Endometrial microvascular endothelial cells (primary cell): ENCODE results near the gene MRM2. TPM values are rescaled to one million over a fixed set of nuclear protein-coding genes. Genes with fewer than 3 reads are reported as not detected.

ENCODE experiments used
- in situ Hi-C: cut with HindIII; loops from 2 replicates; pipeline ENCODE4 v1.10.0; 2017; ENCODE audit warnings: low sequenced_read_pairs, low pct_unique_long_range_greater_than_20kb; ENCODE audit errors: inconsistent ontology term
- total RNA-seq: library from RNA; depleted of rRNA; stranded (reverse); fragments of >200 nt; gene quantifications from one replicate; pipeline ENCODE4 v1.2.3, GENCODE V29; 2015; ENCODE audit errors: inconsistent ontology term

Gene MRM2
- total RNA-seq: 30.4 TPM

DNA sequence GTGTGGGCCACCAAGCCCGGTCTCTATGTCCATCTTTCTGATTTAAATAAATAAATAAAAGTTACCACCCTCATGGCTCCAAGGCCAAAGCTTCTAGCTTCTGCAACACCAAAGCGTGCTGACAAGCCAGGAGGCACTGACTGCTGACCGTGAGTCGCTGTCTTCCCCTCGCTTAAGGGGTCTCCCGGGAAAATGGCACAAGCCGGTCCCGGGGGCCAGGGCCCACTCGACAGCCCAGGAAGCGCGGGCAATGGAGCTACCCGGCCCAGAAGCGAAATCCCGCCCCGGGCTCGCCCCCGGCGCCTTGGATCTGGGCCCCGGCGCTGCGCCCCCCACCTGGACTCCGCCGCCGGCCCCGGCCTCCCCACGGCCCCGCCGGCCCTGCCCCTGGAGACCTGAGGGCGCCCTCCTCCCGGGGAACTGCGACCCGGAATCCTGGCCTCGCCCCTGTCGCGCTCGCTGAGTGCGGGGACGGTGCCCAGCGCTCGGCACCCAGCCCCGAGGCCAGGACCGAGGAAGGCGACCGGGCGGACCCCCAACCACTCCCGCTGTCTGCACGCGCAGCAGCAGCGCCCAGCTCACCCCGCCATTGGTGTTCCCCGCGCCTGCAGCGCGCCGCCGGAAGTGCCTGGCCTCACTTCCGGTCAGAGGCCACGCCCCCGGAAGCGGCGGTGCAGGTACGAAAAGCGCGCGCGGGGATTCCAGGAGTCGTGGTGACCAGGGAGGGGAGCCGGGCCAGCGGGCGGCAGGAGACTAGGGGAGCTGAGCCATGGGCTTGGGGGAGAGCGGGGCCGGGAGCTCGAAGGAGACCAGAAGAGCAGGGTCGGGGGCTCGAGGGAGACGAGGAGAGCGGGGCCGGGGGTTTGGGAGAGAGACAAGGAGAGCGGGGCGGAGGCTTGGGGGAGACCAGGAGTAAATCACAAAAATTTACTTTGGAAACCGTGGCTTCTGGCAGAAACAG, at the start of gene MRM2, which contains the start of gene NUDT1:
MRM2 (minus strand) TSS at position 626 of the 961 bp plus-strand sequence; CDS start at position 590, 36 bp downstream.
NUDT1 (plus strand) TSS at position 647 of the 961 bp plus-strand sequence. CDS start 2,349 bp downstream, outside the sequence.
- in situ Hi-C loops: no loop called here

DNA sequence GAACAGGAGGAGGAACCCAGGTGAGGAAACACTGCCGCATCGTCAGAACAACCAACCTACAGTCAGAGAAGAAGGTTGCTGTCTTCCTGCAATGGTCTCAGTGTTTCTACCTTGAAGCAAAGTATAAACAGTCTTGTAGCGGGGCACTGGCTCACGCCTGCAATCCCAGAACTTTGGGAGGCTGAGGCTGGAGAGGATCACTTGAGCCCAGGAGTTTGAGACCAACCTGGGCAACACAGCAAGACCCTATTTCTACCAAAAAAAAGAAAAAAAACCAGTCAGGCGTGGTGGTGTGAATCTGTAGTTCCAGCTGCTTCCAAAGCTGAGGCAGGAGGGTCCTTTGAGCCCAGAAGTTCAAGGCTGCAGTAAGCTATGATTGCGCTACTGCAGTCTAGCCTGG, 48.9 kb upstream of the MRM2 start:
- in situ Hi-C loops: no loop called here

DNA sequence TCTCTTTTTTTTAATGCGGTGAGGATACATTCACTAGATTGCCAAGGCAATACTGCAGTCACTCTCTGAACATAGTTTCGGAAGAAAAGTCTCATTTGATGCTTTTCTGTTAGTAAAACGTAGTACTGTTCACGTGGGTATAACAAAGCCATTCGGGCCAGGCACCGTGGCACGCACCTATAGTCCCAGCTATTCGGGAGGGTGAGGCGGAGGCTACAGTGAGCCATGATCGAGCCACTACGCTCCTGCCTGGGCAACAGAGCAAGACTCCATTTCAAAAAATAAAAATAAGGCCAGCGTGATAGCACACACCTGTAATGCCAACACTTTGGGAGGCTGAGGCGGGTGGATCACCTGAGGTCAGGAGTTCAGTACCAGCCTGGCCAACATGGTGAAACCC, 47.6 kb upstream of the MRM2 start:
- in situ Hi-C loops: no loop called here

DNA sequence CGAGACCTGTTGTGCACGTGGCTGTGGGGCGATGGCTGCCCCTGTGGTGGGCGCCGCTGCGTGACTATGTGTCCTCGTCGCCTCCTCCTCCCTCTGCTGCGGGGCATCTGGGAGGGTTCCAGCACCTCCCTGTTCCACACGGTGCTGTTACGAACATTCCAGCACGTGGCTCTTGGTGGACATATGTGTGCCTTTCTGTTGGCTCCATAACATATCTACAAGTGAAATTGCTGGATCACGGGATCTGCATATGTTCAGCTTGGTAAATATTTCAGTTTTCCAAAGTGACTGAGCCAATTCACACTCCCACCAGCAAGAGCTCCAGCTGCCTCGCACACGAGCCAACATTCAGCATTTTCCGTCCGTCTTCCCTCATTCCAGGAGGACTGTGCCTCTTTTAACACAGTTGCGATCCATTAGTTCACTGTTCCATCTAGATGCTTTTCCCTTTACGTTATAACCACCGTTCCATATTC, 47.1 kb upstream of the MRM2 start:
- in situ Hi-C loops: no loop called here

DNA sequence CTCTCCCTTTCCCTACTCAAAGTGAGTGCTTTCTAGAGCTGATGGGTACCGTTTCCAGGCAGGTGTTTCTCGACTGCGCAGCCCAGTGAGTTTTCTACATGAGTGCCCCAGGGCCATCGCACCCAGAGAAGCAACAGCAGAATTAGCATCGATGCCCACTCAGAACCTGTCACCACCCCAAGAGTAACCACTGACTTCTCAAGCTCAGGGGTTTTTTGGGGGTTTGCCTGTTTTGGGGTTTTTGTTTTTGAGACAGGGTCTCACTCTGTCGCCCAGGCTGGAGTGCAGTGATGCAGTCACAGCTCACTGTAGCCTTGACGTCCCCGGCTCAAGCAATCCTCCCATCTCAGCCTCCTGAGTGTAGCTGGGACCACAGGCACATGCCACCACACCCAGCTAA, 46.5 kb upstream of the MRM2 start:
- in situ Hi-C loops: no loop called here

GRCh38 chr7:2287745-2288144, 45.7 kb upstream of the MRM2 start:
- in situ Hi-C loops: no loop called here

DNA sequence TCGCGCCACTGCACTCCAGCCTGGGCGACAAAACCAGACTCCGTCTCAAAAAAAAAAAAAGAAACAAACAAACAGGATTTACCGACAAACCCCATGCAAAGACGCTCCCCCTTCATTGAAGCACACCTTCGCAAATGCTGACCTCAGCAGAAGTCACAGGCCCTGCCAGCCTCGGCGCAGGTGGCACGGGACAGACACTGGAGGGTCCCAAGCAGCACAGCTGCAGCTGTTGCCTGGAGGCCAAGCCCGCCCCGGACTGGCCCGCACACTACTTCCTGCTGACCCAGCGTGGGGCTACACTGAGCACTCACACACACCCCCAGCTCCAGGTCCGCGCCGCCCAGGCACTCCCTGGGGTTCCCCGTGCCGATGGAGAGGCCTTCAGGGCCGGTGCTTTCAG, 41.1 kb upstream of the MRM2 start:
- in situ Hi-C loops: no loop called here

GRCh38 chr7:2282185-2282751, 40.3 kb upstream of the MRM2 start:
- in situ Hi-C loops: no loop called here

DNA sequence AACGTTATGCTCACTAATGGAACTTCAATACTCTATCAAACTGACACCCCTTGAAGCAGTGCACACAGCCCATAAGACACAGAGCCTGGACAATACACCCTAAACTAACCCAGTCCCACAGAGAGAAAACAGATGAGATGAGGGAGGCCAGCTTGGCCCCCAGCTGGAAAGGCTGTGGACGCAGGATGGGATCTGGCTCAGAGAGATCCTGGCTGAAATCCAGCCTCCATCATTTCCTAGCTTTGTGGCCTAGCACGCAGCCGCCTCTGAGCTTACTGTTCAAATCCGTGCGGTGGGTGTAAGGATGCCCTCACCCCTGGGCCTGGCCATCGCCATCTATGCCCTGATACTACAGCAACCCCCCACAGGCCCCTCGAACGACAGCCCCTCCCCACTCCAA, 39.5 kb upstream of the MRM2 start:
- in situ Hi-C loops: no loop called here

DNA sequence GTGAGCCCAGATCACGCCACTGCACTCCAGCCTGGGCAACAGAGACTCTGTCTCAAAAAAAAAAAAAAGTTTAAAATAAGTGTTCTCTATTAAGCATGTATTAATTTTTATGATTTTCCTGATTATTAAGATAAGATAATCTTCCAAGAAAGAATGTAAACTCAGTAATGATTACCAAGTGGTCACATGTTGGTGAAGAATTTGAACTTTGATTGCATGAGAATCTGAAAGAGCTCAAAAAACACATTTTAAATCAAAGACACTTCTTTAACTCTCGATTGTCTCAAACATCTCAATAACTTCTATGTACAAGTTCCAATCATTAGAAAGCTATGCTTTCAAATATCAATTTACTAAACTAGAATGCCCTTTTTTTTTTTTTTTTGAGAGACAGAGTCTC, 38.4 kb upstream of the MRM2 start:
- in situ Hi-C loops: no loop called here

- in situ Hi-C loops: no loop called here
Measured at GRCh38 chr7:2279896-2280295, 37.9 kb upstream of the MRM2 start.

- in situ Hi-C loops: no loop called here
Measured at GRCh38 chr7:2278026-2278425, 36.0 kb upstream of the MRM2 start.

DNA sequence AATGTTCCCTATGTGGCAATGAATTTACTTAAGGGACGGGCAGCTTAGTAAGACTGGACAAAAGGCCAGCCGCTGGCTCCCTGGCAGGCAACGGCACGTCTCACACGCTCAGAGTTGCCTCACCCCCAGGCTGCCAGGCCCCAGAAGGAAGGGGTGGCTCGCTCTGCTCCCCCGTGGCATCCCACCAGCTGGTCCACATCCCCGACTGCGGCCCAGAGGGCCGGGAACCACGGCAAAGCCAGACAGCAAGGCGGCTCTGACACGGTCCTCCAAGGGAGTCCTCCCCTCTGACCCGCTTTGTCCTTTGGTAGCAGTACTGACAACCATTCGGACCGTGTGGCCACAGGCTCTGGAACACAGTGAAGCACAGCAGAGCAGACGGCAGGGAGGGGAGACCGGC, 34.1 kb upstream of the MRM2 start:
- in situ Hi-C loops: no loop called here

DNA sequence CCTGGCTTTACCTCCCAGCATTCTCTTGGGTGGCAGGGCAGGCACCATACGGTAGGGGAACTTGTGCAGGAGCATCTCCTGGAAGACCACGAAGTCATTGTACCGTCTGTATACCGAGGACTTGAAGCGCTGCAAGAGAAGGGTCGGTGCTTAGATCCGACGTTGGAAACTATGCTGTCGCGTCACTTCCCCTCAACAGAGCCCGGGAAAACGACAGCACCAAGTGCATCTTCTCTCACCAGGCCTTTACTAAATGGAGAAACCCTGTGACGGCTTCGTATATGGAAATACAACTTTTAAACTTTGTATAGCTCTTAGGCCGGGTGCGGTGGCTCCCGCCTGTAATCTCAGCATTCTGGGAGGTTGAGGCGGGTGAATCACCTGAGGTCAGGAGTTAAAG, 33.1 kb upstream of the MRM2 start:
- in situ Hi-C loops: no loop called here

GRCh38 chr7:2274666-2275065, 32.7 kb upstream of the MRM2 start:
- in situ Hi-C loops: no loop called here

- in situ Hi-C loops: no loop called here
Measured at GRCh38 chr7:2273866-2274265, 31.9 kb upstream of the MRM2 start.

DNA sequence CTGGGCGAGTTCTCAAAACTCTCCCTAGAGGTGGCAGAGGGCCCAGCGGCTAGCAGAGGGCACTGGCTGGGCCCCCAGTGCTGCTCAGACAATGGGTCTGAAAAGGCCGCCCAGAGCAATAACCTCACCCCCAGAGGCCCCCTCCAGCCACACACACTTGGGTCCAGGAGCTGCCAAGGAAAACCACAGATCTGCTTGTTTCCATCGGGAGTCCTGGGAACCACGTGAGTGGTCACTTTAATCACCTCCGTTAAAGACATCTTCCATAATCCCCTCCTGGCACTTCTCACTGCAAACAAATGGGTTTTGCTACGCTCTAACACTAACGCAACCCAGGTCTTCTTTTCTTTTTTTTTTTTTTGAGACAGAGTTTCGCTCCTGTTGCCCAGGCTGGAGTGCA, 30.0 kb upstream of the MRM2 start:
- in situ Hi-C loops: no loop called here

- in situ Hi-C loops: no loop called here
Measured at GRCh38 chr7:2271273-2272026, 29.4 kb upstream of the MRM2 start.

DNA sequence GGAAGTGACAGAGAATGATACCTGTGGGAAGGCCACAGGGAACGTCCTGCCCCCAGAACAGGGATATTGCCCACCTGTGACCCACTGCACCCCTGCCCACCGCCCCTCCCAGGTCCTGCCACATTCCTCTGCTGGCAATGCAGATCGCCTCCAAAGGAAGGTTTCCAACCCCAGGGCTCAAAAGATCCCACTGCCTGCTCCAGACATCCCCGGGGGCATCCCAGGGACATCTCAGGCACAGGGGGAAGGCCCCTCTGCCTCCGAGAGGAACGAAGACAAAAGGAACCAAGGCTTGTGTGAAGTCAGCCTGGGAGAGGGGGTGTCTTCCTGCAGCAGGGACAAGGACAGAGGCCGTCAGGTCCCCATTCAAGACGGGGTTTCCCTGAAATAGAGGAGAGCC, 28.5 kb upstream of the MRM2 start:
- in situ Hi-C loops: no loop called here
